ENCODE measurements around the gene ANKRD40CL.

DNA sequence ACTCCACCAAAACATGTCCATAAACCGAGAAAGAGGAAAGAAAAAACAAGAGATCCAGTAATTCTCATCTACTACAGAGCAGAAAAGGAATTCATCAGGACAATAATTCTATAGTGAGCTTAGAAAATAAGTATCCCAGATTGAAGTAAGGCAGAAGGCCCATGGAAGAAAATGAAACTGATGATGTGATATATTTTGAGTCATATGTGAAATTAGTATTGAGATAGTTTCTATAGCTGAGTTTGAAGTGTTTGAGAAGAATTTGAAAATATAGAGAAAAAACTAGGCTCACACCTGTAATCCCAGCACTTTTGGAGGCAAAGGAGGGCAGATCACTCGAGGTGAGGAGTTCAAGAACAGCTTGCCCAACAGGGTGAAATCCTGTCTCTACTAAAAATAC, 28.2 kb downstream of the ANKRD40CL start:
- TF ChIP-seq CTCF (IDR thresholded peaks at IDR 0.05) (no peak), EP300 (IDR thresholded peaks at IDR 0.05) (no peak)

Measured in tibial nerve (tissue), 4 donors.